Cortex of kidney (tissue), 1 donor: Measurements from ENCODE around the gene ETS1.
"Not testable (repeated sequence)": the region's sequence is repeated elsewhere in the genome, so short reads cannot be mapped to it uniquely, and the experiment has no call there.

Experiments used
- DNase-seq: peaks from one replicate; lab custom pipeline; 2025; lab: John Stamatoyannopoulos, UW

ETS1 gene

GRCh38 chr11:128464878-128465450 lies 122.4 kb downstream of the ETS1 start:
- no peak for DNase-seq

GRCh38 chr11:128463979-128464378 lies 123.4 kb downstream of the ETS1 start:
- no peak for DNase-seq

GRCh38 chr11:128463371-128463829 lies 124.0 kb downstream of the ETS1 start:
- DNase-seq = no peak

- DNase-seq = no peak
Observed at GRCh38 chr11:128462922-128463321, 124.4 kb downstream of the ETS1 start.

GRCh38 chr11:128462189-128462588 lies 125.2 kb downstream of the ETS1 start:
- DNase-seq = no peak

- no peak for DNase-seq
Observed at GRCh38 chr11:128458321-128458720, 129.0 kb downstream of the ETS1 start.

GRCh38 chr11:128457874-128458273 lies 129.5 kb downstream of the ETS1 start:
- DNase-seq = no peak

GRCh38 chr11:128456566-128457268 lies 130.6 kb downstream of the ETS1 start:
- DNase-seq = no peak

- no peak for DNase-seq
Observed at GRCh38 chr11:128455766-128456165, 131.6 kb downstream of the ETS1 start.

GRCh38 chr11:128453444-128454336 lies 133.7 kb downstream of the ETS1 start:
- DNase-seq = no peak

- no peak for DNase-seq
Observed at GRCh38 chr11:128451652-128452470, 135.5 kb downstream of the ETS1 start.

- no peak for DNase-seq
Observed at GRCh38 chr11:128450882-128451651, 136.3 kb downstream of the ETS1 start.

GRCh38 chr11:128450425-128450824 lies 136.9 kb downstream of the ETS1 start:
- not testable (repeated sequence) for DNase-seq

- DNase-seq = no peak
Observed at GRCh38 chr11:128448981-128449713, 138.2 kb downstream of the ETS1 start.

GRCh38 chr11:128448200-128448886 lies 139.0 kb downstream of the ETS1 start:
- DNase-seq = no peak

- DNase-seq = no peak
Observed at GRCh38 chr11:128447233-128447632, 140.1 kb downstream of the ETS1 start.

GRCh38 chr11:128445921-128446320 lies 141.4 kb downstream of the ETS1 start:
- not testable (repeated sequence) for DNase-seq

GRCh38 chr11:128437136-128437535 lies 150.2 kb downstream of the ETS1 start:
- no peak for DNase-seq

GRCh38 chr11:128434818-128435217 lies 152.5 kb downstream of the ETS1 start:
- no peak for DNase-seq

- DNase-seq = no peak
Observed at GRCh38 chr11:128434411-128434810, 152.9 kb downstream of the ETS1 start.
